BJ (cell line): ENCODE results near the gene DHX35. TPM values are rescaled to one million over a fixed set of nuclear protein-coding genes. Genes with fewer than 3 reads are reported as not detected.

ENCODE experiments used
- CTCF ChIA-PET: fragments of 350-600 bp; formaldehyde crosslinking; extraction: SDS; loops from one replicate; lab custom pipeline; 2021; ENCODE audit warnings: antibody characterized with exemption, inconsistent platforms; lab: Yijun Ruan, JAX
- POLR2A ChIA-PET: fragments of 300-600 bp; sonication (Branson Sonifier 250); formaldehyde crosslinking; extraction: SDS; loops from one replicate; lab custom pipeline; 2021; ENCODE audit warnings: antibody characterized with exemption; lab: Charles Lee
- DNase-seq: peaks from one replicate; pipeline ENCODE4 v3.0.0-alpha.2; 2011; ENCODE audit warnings: low read depth
- H3K27me3 ChIP-seq: 2 replicates; pipeline ENCODE4 v1.6.0; 2011; ENCODE audit warnings: low read length; ENCODE audit not compliant: control insufficient read depth, insufficient read depth
- H3K36me3 ChIP-seq: 2 replicates; pipeline ENCODE4 v1.5.1; 2011; ENCODE audit warnings: low read length; ENCODE audit not compliant: control insufficient read depth, insufficient read depth
- H3K4me3 ChIP-seq: 2 replicates; pipeline ENCODE4 v1.5.1; 2011; ENCODE audit warnings: low read depth, mild to moderate bottlenecking, control low read depth, low read length
- CTCF ChIP-seq: IDR thresholded peaks from 2 replicates; pipeline ENCODE4 v1.5.1; 2011; ENCODE audit warnings: low read depth, mild to moderate bottlenecking, control low read depth, inconsistent platforms, low read length, moderate library complexity; ENCODE audit not compliant: insufficient read depth
- polyA plus RNA-seq: library from polyadenylated mRNA; depleted of rRNA; stranded (reverse); fragments of >200 nt; gene quantifications from 2 replicates; pipeline ENCODE4 v1.2.3, GENCODE V29; 2011

DHX35 gene
- polyA plus RNA-seq, 1 experiment: 14.5 TPM

GRCh38 chr20:38997622-38998021 is 35.5 kb downstream of the DHX35 start:
- Histone ChIP-seq H3K4me3 (no peak overlapping the region), H3K27me3 (no peaks in the 10 kb centered on the region), H3K36me3 (peaks cover 3% of the 10 kb centered on the region)
- CTCF ChIA-PET: interaction anchor here (0.6 to 4.5 kb wide), 3 partner anchors 9 to 171 kb away, joined by 3 to 15 read pairs (median 4); no protein-coding TSS in a partner anchor
- POLR2A ChIA-PET: no interaction called here
- no peak for TF ChIP-seq CTCF
- DNase-seq: no peak

GRCh38 chr20:38999217-38999616 is 37.1 kb downstream of the DHX35 start:
- POLR2A ChIA-PET: no interaction called here
- Histone ChIP-seq H3K36me3 (peaks cover 3% of the 10 kb centered on the region), H3K27me3 (no peaks in the 10 kb centered on the region), H3K4me3 (no peak overlapping the region)
- CTCF ChIA-PET: interaction anchor here (0.6 to 4.5 kb wide), 4 partner anchors 10 to 50 kb away, joined by 3 to 15 read pairs (median 6); no protein-coding TSS in a partner anchor
- DNase-seq: no peak
- TF ChIP-seq CTCF: no peak

- POLR2A ChIA-PET: no interaction called here
- Histone ChIP-seq H3K4me3 (no peak overlapping the region), H3K27me3 (no peaks in the 10 kb centered on the region), H3K36me3 (peaks cover 6% of the 10 kb centered on the region)
- no peak for DNase-seq
- no peak for TF ChIP-seq CTCF
- CTCF ChIA-PET: interaction anchor here (0.9 to 4.5 kb wide), 3 partner anchors 15 to 74 kb away, joined by 3 to 15 read pairs (median 7); partner anchors contain the start of gene FAM83D
Measured at GRCh38 chr20:38999965-39000910, 38.1 kb downstream of the DHX35 start.

GRCh38 chr20:39004508-39004907 is 42.4 kb downstream of the DHX35 start:
- POLR2A ChIA-PET: no interaction called here
- Histone ChIP-seq H3K4me3 (no peak overlapping the region), H3K27me3 (no peaks in the 10 kb centered on the region), H3K36me3 (peaks cover 9% of the 10 kb centered on the region)
- DNase-seq: no peak
- CTCF ChIA-PET: interaction anchor here (1.4 kb wide), 1 partner anchor 45 kb away, joined by 6 read pairs; no protein-coding TSS in a partner anchor
- TF ChIP-seq CTCF: no peak

- Histone ChIP-seq H3K27me3 (no peaks in the 10 kb centered on the region), H3K4me3 (no peak overlapping the region), H3K36me3 (peaks cover 12% of the 10 kb centered on the region)
- no peak for TF ChIP-seq CTCF
- ChIA-PET POLR2A (no interaction called here), CTCF (interaction anchor here (1.1 to 1.4 kb wide), 5 partner anchors 8 to 80 kb away, joined by 3 to 5 read pairs (median 4); no protein-coding TSS in a partner anchor)
- DNase-seq: no peak
Measured at GRCh38 chr20:39009348-39009747, 47.2 kb downstream of the DHX35 start.
